ENCODE data around the gene LRRC7. TPM values are rescaled to one million over a fixed set of nuclear protein-coding genes. Genes with fewer than 3 reads are reported as not detected.

Gene LRRC7
- total RNA-seq, 2 donors from 2014 or later, result 2.8 to 3.0 TPM

- TF ChIP-seq CTCF (IDR thresholded peaks at IDR 0.05) (no peak), POLR2AphosphoS5 (IDR thresholded peaks at IDR 0.05) (no peak), POLR2A (IDR thresholded peaks at IDR 0.05) (no peak)
- Histone ChIP-seq H3K4me1 (replicated peaks) (no peaks in the 10 kb centered on the region), H3K9me3 (no peaks in the 10 kb centered on the region), H3K27me3 (replicated peaks; ENCODE audit: insufficient read depth) (no peaks in the 10 kb centered on the region), H3K27ac (no peak overlapping the region), H3K36me3 (no peaks in the 10 kb centered on the region), H3K4me3 (no peak overlapping the region)
- intact Hi-C loops (cut with DNase I), result no loop called here
- WGBS, result 64% methylated on average over 2 of the region's 2 CpGs
- DNase-seq (ENCODE audit: low spot score), result no peak
These were observed 247.2 kb downstream of the LRRC7 start for GRCh38 chr1:69814926-69815325.

- H3K4me1 ChIP-seq (replicated peaks), result no peaks in the 10 kb centered on the region
- DNase-seq (ENCODE audit: low spot score), result no peak
- H3K27me3 ChIP-seq (replicated peaks; ENCODE audit: insufficient read depth), result no peaks in the 10 kb centered on the region
- no peak overlapping the region for H3K4me3 ChIP-seq
- H3K27ac ChIP-seq, result no peak overlapping the region
- H3K36me3 ChIP-seq, result no peaks in the 10 kb centered on the region
- H3K9me3 ChIP-seq, result no peaks in the 10 kb centered on the region
- TF ChIP-seq CTCF (IDR thresholded peaks at IDR 0.05), result no peak
- TF ChIP-seq POLR2AphosphoS5 (IDR thresholded peaks at IDR 0.05), result no peak
- TF ChIP-seq POLR2A (IDR thresholded peaks at IDR 0.05), result no peak
- intact Hi-C loops (cut with DNase I), result no loop called here
These were observed 257.2 kb downstream of the LRRC7 start for GRCh38 chr1:69824932-69825331.

GRCh38 chr1:69827732-69828131 is 260.0 kb downstream of the LRRC7 start:
- Histone ChIP-seq H3K27ac (no peak overlapping the region), H3K27me3 (replicated peaks; ENCODE audit: insufficient read depth) (no peaks in the 10 kb centered on the region), H3K36me3 (no peaks in the 10 kb centered on the region), H3K4me3 (no peak overlapping the region), H3K4me1 (replicated peaks) (no peaks in the 10 kb centered on the region), H3K9me3 (no peaks in the 10 kb centered on the region)
- no peak for DNase-seq (ENCODE audit: low spot score)
- no peak for TF ChIP-seq CTCF (IDR thresholded peaks at IDR 0.05)
- TF ChIP-seq POLR2A (IDR thresholded peaks at IDR 0.05), result no peak
- no peak for TF ChIP-seq POLR2AphosphoS5 (IDR thresholded peaks at IDR 0.05)
- intact Hi-C loops (cut with DNase I), result no loop called here
- 89% methylated on average over 2 of the region's 2 CpGs for WGBS

GRCh38 chr1:69833536-69833935 is 265.8 kb downstream of the LRRC7 start:
- Histone ChIP-seq H3K4me3 (no peak overlapping the region), H3K4me1 (replicated peaks) (no peaks in the 10 kb centered on the region), H3K27me3 (replicated peaks; ENCODE audit: insufficient read depth) (no peaks in the 10 kb centered on the region), H3K27ac (no peak overlapping the region), H3K9me3 (no peaks in the 10 kb centered on the region), H3K36me3 (no peaks in the 10 kb centered on the region)
- TF ChIP-seq CTCF (IDR thresholded peaks at IDR 0.05), result no peak
- no peak for TF ChIP-seq POLR2A (IDR thresholded peaks at IDR 0.05)
- no peak for TF ChIP-seq POLR2AphosphoS5 (IDR thresholded peaks at IDR 0.05)
- intact Hi-C loops (cut with DNase I), result no loop called here
- WGBS, result 91% methylated on average over 3 of the region's 3 CpGs
- DNase-seq (ENCODE audit: low spot score), result no peak

- 78% methylated on average over 2 of the region's 2 CpGs for WGBS
- no peaks in the 10 kb centered on the region for H3K27me3 ChIP-seq (replicated peaks; ENCODE audit: insufficient read depth)
- H3K36me3 ChIP-seq, result no peaks in the 10 kb centered on the region
- H3K27ac ChIP-seq, result no peak overlapping the region
- no peak overlapping the region for H3K4me3 ChIP-seq
- DNase-seq (ENCODE audit: low spot score), result no peak
- H3K4me1 ChIP-seq (replicated peaks), result no peaks in the 10 kb centered on the region
- intact Hi-C loops (cut with DNase I), result no loop called here
- H3K9me3 ChIP-seq, result no peaks in the 10 kb centered on the region
- TF ChIP-seq CTCF (IDR thresholded peaks at IDR 0.05) (no peak), POLR2AphosphoS5 (IDR thresholded peaks at IDR 0.05) (no peak)
These were observed 266.6 kb downstream of the LRRC7 start for GRCh38 chr1:69834336-69834735.

All from prostate gland (tissue), 2 donors.